Sigmoid colon (tissue), 7 donors: ENCODE data around the gene CPLX1. TPM values are rescaled to one million over a fixed set of nuclear protein-coding genes. Genes with fewer than 3 reads are reported as not detected.

ENCODE experiments used
- DNase-seq: peaks from one replicate; pipeline ENCODE4 v3.0.0-alpha.2; 2019
- H3K27ac ChIP-seq, 4 donors: fragments of 200-600 bp; sonication (generic); one replicate each; pipeline ENCODE4 v1.5.1; 2016 to 2019; ENCODE audit warnings: mild to moderate bottlenecking in 1 of 4
- H3K27me3 ChIP-seq, 3 donors: fragments of 200-600 bp; sonication (generic); one replicate each; pipeline ENCODE4 v1.5.1; 2019; ENCODE audit warnings: mild to moderate bottlenecking in 1 of 3
- H3K36me3 ChIP-seq, 4 donors: fragments of 200-600 bp; sonication (generic); one replicate each; pipeline ENCODE4 v1.5.1; 2016 to 2019
- H3K4me1 ChIP-seq, 4 donors: fragments of 200-600 bp; sonication (generic); one replicate each; pipeline ENCODE4 v1.5.1; 2017 to 2019
- H3K4me3 ChIP-seq, 4 donors: fragments of 200-600 bp; sonication (generic); one replicate each; pipeline ENCODE4 v1.5.1; 2017 to 2019; ENCODE audit warnings: mild to moderate bottlenecking in 2 of 4, moderate library complexity in 1 of 4
- H3K9me3 ChIP-seq, 4 donors: fragments of 200-600 bp in 3 of 4; sonication (generic) in 3 of 4; one replicate each; pipeline versions ENCODE4 v1.5.1 to v1.6.1; 2013 to 2019
- CTCF ChIP-seq, 4 experiments: fragments of 450-650 bp in 3 of 4; fragments of 200-600 bp in 1 of 4; IDR thresholded peaks; one replicate each; pipeline ENCODE4 v1.5.1; 2016 to 2019; ENCODE audit warnings: antibody characterized with exemption in 4 of 4, mild to moderate bottlenecking in 3 of 4, moderate library complexity in 2 of 4
- EP300 ChIP-seq, 4 donors: sonication (generic); formaldehyde crosslinking; IDR thresholded peaks; one replicate each; pipeline ENCODE4 v1.6.1; 2017; ENCODE audit warnings: antibody characterized with exemption in 4 of 4
- POLR2A ChIP-seq, 2 donors: fragments of 450-650 bp; IDR thresholded peaks; one replicate each; pipeline ENCODE4 v1.6.1; 2016; ENCODE audit warnings: antibody characterized with exemption in 2 of 2, mild to moderate bottlenecking in 2 of 2, moderate library complexity in 2 of 2
- POLR2AphosphoS5 ChIP-seq, 4 donors: sonication (generic); formaldehyde crosslinking; IDR thresholded peaks; one replicate each; pipeline ENCODE4 v1.6.1; 2017; ENCODE audit warnings: antibody characterized with exemption in 4 of 4
- WGBS, 2 donors: extraction: QIAGEN DNeasy Blood & Tissue Kit; methylation state at CpG; one replicate each; pipeline ENCODE4 v1.1.7; 2013; 5-methylcytosine and 5-hydroxymethylcytosine counted together
- intact Hi-C: fragments of 100-400 bp; cut with DNase I; formaldehyde crosslinking; loops from one replicate; pipeline ENCODE4 v1.15.1; 2023
- polyA plus RNA-seq, 3 donors: library from polyadenylated mRNA; stranded (reverse); fragments of 200-250 nt; gene quantifications; one replicate each; pipeline ENCODE4 v1.2.3, GENCODE V29; 2013
- total RNA-seq, 4 donors: library from RNA; depleted of rRNA; stranded (reverse); fragments of >200 nt; gene quantifications; one replicate each; pipeline ENCODE4 v1.1.0, GENCODE V29; 2016
- donor health status: healthy with polysubstance abuse.
- donor health status: Bipolar disorder and iron deficiency.
- donor health status: healthy.

The CPLX1 gene
- total and polyA plus RNA-seq, 7 donors, result 0.23 to 3.0 (median 0.49) TPM

GRCh38 chr4:801436-802124, 24.3 kb downstream of the CPLX1 start:
- intact Hi-C loops, result no loop called here
- H3K4me3 ChIP-seq, result no peak overlapping the region
- H3K9me3 ChIP-seq, result no peaks in the 10 kb centered on the region
- TF ChIP-seq CTCF (IDR thresholded peaks at IDR 0.05) (no peak), POLR2AphosphoS5 (IDR thresholded peaks at IDR 0.05) (no peak), POLR2A (IDR thresholded peaks at IDR 0.05) (no peak), EP300 (IDR thresholded peaks at IDR 0.05) (no peak)
- H3K36me3 ChIP-seq, result no peaks in the 10 kb centered on the region
- H3K27me3 ChIP-seq, result peaks cover 0 to 16% (median 5%) of the 10 kb centered on the region in 3 donors
- H3K27ac ChIP-seq, result no peak overlapping the region
- no peaks in the 10 kb centered on the region for H3K4me1 ChIP-seq
- WGBS, 2 donors, result 92 to 95% methylated on average over 13 of the region's 13 CpGs
- DNase-seq, result no peak

- H3K4me1 ChIP-seq, result peaks cover 0 to 23% (median 20%) of the 10 kb centered on the region in 4 donors
- WGBS, 2 donors, result 30 to 63% methylated on average over 4 of the region's 4 CpGs
- no peak for DNase-seq
- H3K36me3 ChIP-seq, result no peaks in the 10 kb centered on the region
- no peak overlapping the region for H3K27ac ChIP-seq
- intact Hi-C loops, result no loop called here
- no peak overlapping the region for H3K4me3 ChIP-seq
- TF ChIP-seq POLR2A (IDR thresholded peaks at IDR 0.05) (no peak), EP300 (IDR thresholded peaks at IDR 0.05) (no peak), POLR2AphosphoS5 (IDR thresholded peaks at IDR 0.05) (no peak), CTCF (IDR thresholded peaks at IDR 0.05) (no peak)
- H3K9me3 ChIP-seq, result no peaks in the 10 kb centered on the region
- H3K27me3 ChIP-seq, result peaks cover 38 to 52% (median 50%) of the 10 kb centered on the region in 3 donors
Measured at GRCh38 chr4:797066-797465, 28.9 kb downstream of the CPLX1 start.

GRCh38 chr4:796206-796605, 29.7 kb downstream of the CPLX1 start:
- H3K36me3 ChIP-seq, result no peaks in the 10 kb centered on the region
- peaks cover 45 to 61% (median 58%) of the 10 kb centered on the region in 3 donors for H3K27me3 ChIP-seq
- H3K4me3 ChIP-seq, result no peak overlapping the region
- H3K9me3 ChIP-seq, result no peaks in the 10 kb centered on the region
- H3K27ac ChIP-seq, result no peak overlapping the region
- WGBS, 2 donors, result 93 to 95% methylated on average over 17 of the region's 17 CpGs
- TF ChIP-seq CTCF (IDR thresholded peaks at IDR 0.05) (no peak), POLR2A (IDR thresholded peaks at IDR 0.05) (no peak), POLR2AphosphoS5 (IDR thresholded peaks at IDR 0.05) (no peak), EP300 (IDR thresholded peaks at IDR 0.05) (no peak)
- intact Hi-C loops, result no loop called here
- peaks cover 0 to 26% (median 25%) of the 10 kb centered on the region in 4 donors for H3K4me1 ChIP-seq
- no peak for DNase-seq

GRCh38 chr4:795726-796119, 30.2 kb downstream of the CPLX1 start:
- H3K27me3 ChIP-seq, result peaks cover 45 to 64% (median 62%) of the 10 kb centered on the region in 3 donors
- peaks cover 0 to 26% (median 25%) of the 10 kb centered on the region in 4 donors for H3K4me1 ChIP-seq
- TF ChIP-seq EP300 (IDR thresholded peaks at IDR 0.05) (no peak), POLR2AphosphoS5 (IDR thresholded peaks at IDR 0.05) (no peak), POLR2A (IDR thresholded peaks at IDR 0.05) (no peak), CTCF (IDR thresholded peaks at IDR 0.05) (no peak)
- DNase-seq, result no peak
- intact Hi-C loops, result no loop called here
- WGBS, 2 donors, result 11 to 22% methylated on average over 20 of the region's 20 CpGs
- H3K27ac ChIP-seq, result no peak overlapping the region
- no peaks in the 10 kb centered on the region for H3K9me3 ChIP-seq
- no peaks in the 10 kb centered on the region for H3K36me3 ChIP-seq
- H3K4me3 ChIP-seq, result peak overlapping the region in 1 of 4 donors; percentile 30
